Pancreas (tissue), 10 donors: ENCODE results near the gene TMEM14B. TPM values are rescaled to one million over a fixed set of nuclear protein-coding genes. Genes with fewer than 3 reads are reported as not detected.

ENCODE experiments used
- ATAC-seq, 4 donors: fragments of 200-7000 bp; cut with Tn5 transposase; one replicate each; pipeline versions ENCODE4 v1.8.0 to v1.9.1; 2020; ENCODE audit warnings: mild to moderate bottlenecking in 4 of 4, moderate library complexity in 4 of 4
- DNase-seq, 6 donors: peaks; one replicate each; pipeline ENCODE4 v3.0.0-alpha.2; 2020
- FAIRE-seq: peaks from 2 replicates; lab custom pipeline; 2012; peaks lifted over from hg19 to GRCh38; lab: Jason Lieb, UNC
- H3K27ac ChIP-seq, 4 donors: fragments of 200-600 bp; sonication (generic); 1 replicate in 3 of 4; 2 replicates in 1 of 4; pipeline versions ENCODE4 v1.5.0 to v1.8.0; 2020
- H3K27me3 ChIP-seq, 4 donors: fragments of 200-600 bp; one replicate each; pipeline ENCODE4 v1.8.0; 2021
- H3K36me3 ChIP-seq, 3 donors: fragments of 200-600 bp; sonication (generic) in 1 of 3; one replicate each; pipeline versions ENCODE4 v1.5.0 to v1.8.0; 2020 to 2021
- H3K4me1 ChIP-seq, 3 donors: fragments of 200-600 bp; one replicate each; pipeline ENCODE4 v1.8.0; 2021
- H3K4me3 ChIP-seq, 4 donors: fragments of 200-600 bp; sonication (generic) in 2 of 4; one replicate each; pipeline versions ENCODE4 v1.5.0 to v1.8.0; 2020 to 2021
- H3K9me3 ChIP-seq, 4 donors: fragments of 200-600 bp; one replicate each; pipeline ENCODE4 v1.8.0; 2021
- CTCF ChIP-seq, 4 donors: fragments of 200-600 bp; sonication (generic) in 3 of 4; IDR thresholded peaks; one replicate each; pipeline versions ENCODE4 v1.5.0 to v1.8.0; 2021; ENCODE audit warnings: antibody characterized with exemption in 4 of 4
- WGBS, 2 donors: extraction: QIAGEN DNeasy Blood & Tissue Kit; methylation state at CpG; one replicate each; pipeline ENCODE4 v1.1.7; 2013; 5-methylcytosine and 5-hydroxymethylcytosine counted together
- intact Hi-C, 3 donors: fragments of 100-400 bp; cut with DNase I; formaldehyde crosslinking; loops; one replicate each; pipeline versions ENCODE4 v1.11.1 to v1.14.2; 2022
- polyA plus RNA-seq, 2 donors: library from polyadenylated mRNA; stranded (reverse); fragments of 200-250 nt; gene quantifications; one replicate each; pipeline ENCODE4 v1.2.3, GENCODE V29; 2013
- total RNA-seq, 6 donors: library from RNA; stranded (reverse); fragmentation: NEBNext Ultra II Directional in 4 of 6; extraction: Animal tissue kit (Norgen Biotek cat#: 25700) in 4 of 6; gene quantifications; one replicate each; pipeline versions ENCODE4 v1.2.1 to v1.2.4, GENCODE V29; 2021 to 2023
- donor health status: healthy with polysubstance abuse.
- donor health status: DM: no; HTN: no; CAD: no; lungs with moderate emphysema.
- donor health status: DM: no; HTN: no; CAD: no.
- donor health status: control.
- donor health status: control.
- donor health status: Bipolar disorder and iron deficiency.
- donor health status: DM: yes; HTN: yes; CAD: no.
- donor health status: DM: no; HTN: no; CAD: no.
- donor health status: DM: no; HTN: no; CAD: no.
- donor health status: DM: yes; HTN: yes; CAD: no.

TMEM14B gene
- total RNA-seq (10 to 100 TPM; 25.9 to 39.0 (median 33.5) TPM), polyA plus RNA-seq (10 to 100 TPM; 37.0 to 52.1 TPM)

- peak; percentile 98 to 100 (median 98) for ATAC-seq
- peak; percentile 100 for DNase-seq
- 1% methylated on average over 48 to 52 of the region's 52 CpGs for WGBS, 2 donors
- no peak for FAIRE-seq
- intact Hi-C loops: no loop called here
- H3K27ac ChIP-seq: peak within 1 kb of the TSS; percentile 35 to 67 (median 64)
- peaks cover 0 to 16% (median 9%) of the 10 kb centered on the region in 3 donors for H3K4me1 ChIP-seq
- no peaks in the 10 kb centered on the region for H3K27me3 ChIP-seq
- no peaks in the 10 kb centered on the region for H3K36me3 ChIP-seq
- no peak for TF ChIP-seq CTCF (IDR thresholded peaks at IDR 0.05)
- H3K9me3 ChIP-seq: no peaks in the 10 kb centered on the region
- peak within 1 kb of the TSS; percentile 54 to 64 (median 60) for H3K4me3 ChIP-seq
These were observed at the start of gene TMEM14B for GRCh38 chr6:10747251-10747972. Gene TMEM14B, plus strand, starts transcription at chr6:10747805. Its CDS starts 1,441 bp downstream, at chr6:10749246.

GRCh38 chr6:10713962-10714361, 33.6 kb upstream of the TMEM14B start:
- no peak overlapping the region for H3K27ac ChIP-seq
- ATAC-seq (no peak), DNase-seq (no peak), FAIRE-seq (no peak)
- no peaks in the 10 kb centered on the region for H3K27me3 ChIP-seq
- WGBS, 2 donors: 78 to 81% methylated on average over 8 of the region's 8 CpGs
- intact Hi-C loops: no loop called here
- no peak for TF ChIP-seq CTCF (IDR thresholded peaks at IDR 0.05)
- no peaks in the 10 kb centered on the region for H3K9me3 ChIP-seq
- peaks cover 0 to 7% (median 0%) of the 10 kb centered on the region in 3 donors for H3K36me3 ChIP-seq
- H3K4me1 ChIP-seq: no peaks in the 10 kb centered on the region
- H3K4me3 ChIP-seq: no peak overlapping the region

- peak overlapping the region in 3 of 4 donors; percentile 47 to 57 (median 47) for H3K4me3 ChIP-seq
- no peaks in the 10 kb centered on the region for H3K36me3 ChIP-seq
- peaks cover 0 to 8% (median 7%) of the 10 kb centered on the region in 3 donors for H3K4me1 ChIP-seq
- 71 to 78% methylated on average over 8 of the region's 8 CpGs for WGBS, 2 donors
- no peak for FAIRE-seq
- peak overlapping the region in 1 of 4 donors; percentile 67 for H3K27ac ChIP-seq
- H3K9me3 ChIP-seq: no peaks in the 10 kb centered on the region
- intact Hi-C loops: no loop called here
- ATAC-seq: no peak
- TF ChIP-seq CTCF (IDR thresholded peaks at IDR 0.05): no peak
- DNase-seq: peak in 1 of 6 donors; percentile 25
- no peaks in the 10 kb centered on the region for H3K27me3 ChIP-seq
These were observed 28.2 kb upstream of the TMEM14B start for GRCh38 chr6:10719296-10719963.

- H3K36me3 ChIP-seq: no peaks in the 10 kb centered on the region
- WGBS, 2 donors: 32 to 33% methylated on average over 21 of the region's 21 CpGs
These were observed 27.7 kb upstream of the TMEM14B start for GRCh38 chr6:10719964-10720264.

More at GRCh38 chr6:10719964-10720264, 27.7 kb upstream of the TMEM14B start:
- no peak for FAIRE-seq
- H3K27me3 ChIP-seq: no peaks in the 10 kb centered on the region
- ATAC-seq: no peak
- intact Hi-C loops: no loop called here
- no peaks in the 10 kb centered on the region for H3K9me3 ChIP-seq
- DNase-seq: peak in 3 of 6 donors; percentile 22 to 35 (median 25)
- TF ChIP-seq CTCF (IDR thresholded peaks at IDR 0.05): no peak
- peaks cover 0 to 10% (median 7%) of the 10 kb centered on the region in 3 donors for H3K4me1 ChIP-seq
- peak overlapping the region in 3 of 4 donors; percentile 63 to 82 (median 67) for H3K27ac ChIP-seq
- H3K4me3 ChIP-seq: peak overlapping the region; percentile 47 to 57 (median 48)
